ENCODE results near the gene ITM2C.

The ITM2C gene

DNA sequence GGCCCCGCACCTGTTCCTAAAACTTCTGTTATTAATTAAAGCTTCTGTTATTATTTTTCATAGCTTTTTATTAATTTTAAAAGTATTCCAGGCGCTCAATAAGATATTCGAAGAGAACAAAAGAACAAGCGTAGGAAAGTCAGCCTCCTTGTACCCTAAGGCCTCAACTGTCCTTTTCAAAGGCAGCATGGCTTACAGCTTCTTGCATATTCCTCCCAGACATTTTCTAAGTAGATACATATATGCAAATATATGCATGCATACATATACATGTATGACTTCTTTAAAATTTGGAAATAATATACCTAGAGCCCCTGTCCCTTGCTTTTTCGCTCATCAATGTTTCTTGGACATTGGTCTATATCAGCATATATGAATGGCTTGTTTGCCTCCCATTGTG, 48.0 kb downstream of the ITM2C start:
- no peaks in the 10 kb centered on the region for H3K27me3 Mint-ChIP-seq
- H3K4me1 Mint-ChIP-seq (ENCODE audit: low read depth): peaks cover 79% of the 10 kb centered on the region
- no peak overlapping the region for H3K4me3 Mint-ChIP-seq
- no peaks in the 10 kb centered on the region for H3K9me3 Mint-ChIP-seq
- H3K27ac Mint-ChIP-seq: no peak overlapping the region
- H3K36me3 Mint-ChIP-seq (ENCODE audit: low read depth): peaks cover 18% of the 10 kb centered on the region

DNA sequence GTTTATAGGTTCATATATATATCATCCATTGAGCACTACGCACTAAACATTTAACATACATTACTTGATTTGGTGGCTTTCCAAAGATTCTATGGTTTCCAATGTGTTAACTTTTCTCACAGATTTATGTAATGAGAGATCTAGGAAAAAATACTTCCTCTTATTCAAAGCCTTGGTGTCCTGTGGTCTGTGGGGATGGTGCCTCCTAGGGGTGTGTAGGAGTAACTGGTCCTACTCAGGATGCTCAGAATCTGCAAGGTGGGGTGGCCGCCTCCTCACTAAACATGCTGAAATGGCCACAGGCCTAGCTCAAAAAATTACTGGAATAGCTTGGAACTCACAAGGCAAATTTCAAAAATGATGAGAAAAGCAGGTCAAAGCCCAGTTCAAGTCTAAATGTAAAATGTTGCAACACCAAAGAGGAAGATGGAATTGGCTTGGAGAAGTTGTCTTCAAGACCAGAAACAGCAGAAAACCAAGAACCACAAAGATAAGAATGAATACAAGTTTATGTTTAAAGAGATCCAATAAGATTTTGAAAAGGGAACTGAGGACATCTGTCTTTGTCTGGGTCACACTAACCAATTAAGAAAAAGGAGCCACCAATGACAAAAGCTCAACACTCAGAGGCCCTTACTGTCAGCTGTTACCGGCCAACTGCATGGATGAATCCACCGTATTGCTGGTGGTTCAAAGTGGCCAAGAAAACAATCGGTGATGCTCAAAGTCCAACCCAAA, 48.8 kb downstream of the ITM2C start:
- H3K27ac Mint-ChIP-seq: no peak overlapping the region
- H3K4me3 Mint-ChIP-seq: no peak overlapping the region
- no peaks in the 10 kb centered on the region for H3K9me3 Mint-ChIP-seq
- H3K27me3 Mint-ChIP-seq: no peaks in the 10 kb centered on the region
- H3K36me3 Mint-ChIP-seq (ENCODE audit: low read depth): peaks cover 14% of the 10 kb centered on the region
- peaks cover 79% of the 10 kb centered on the region for H3K4me1 Mint-ChIP-seq (ENCODE audit: low read depth)

- Mint-ChIP-seq H3K36me3 (ENCODE audit: low read depth) (peaks cover 8% of the 10 kb centered on the region), H3K4me1 (ENCODE audit: low read depth) (peaks cover 78% of the 10 kb centered on the region), H3K4me3 (no peak overlapping the region), H3K27ac (no peak overlapping the region), H3K27me3 (no peaks in the 10 kb centered on the region), H3K9me3 (no peaks in the 10 kb centered on the region)
These were observed 50.1 kb downstream of the ITM2C start for GRCh38 chr2:230914886-230915285.

DNA sequence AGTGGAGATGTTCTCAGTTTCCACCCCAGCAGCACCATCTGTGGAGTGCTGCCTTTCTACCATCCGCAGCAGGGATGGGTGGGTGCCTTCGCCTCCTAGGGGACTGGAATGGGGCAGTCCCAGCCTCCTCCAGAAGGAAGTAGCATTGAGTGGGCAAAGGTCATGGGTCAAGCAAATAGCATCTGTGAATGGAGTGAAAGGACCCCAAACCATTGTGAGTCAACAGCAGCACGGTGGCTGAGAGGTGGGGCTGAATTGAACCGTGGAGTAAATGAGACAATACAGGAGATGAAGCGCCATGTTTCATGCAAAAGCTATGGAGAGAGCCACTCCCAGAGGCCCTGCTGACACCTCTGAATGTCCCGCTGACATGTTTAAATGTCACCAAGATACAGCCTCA, 50.6 kb downstream of the ITM2C start:
- Mint-ChIP-seq H3K36me3 (ENCODE audit: low read depth) (peaks cover 8% of the 10 kb centered on the region), H3K27me3 (no peaks in the 10 kb centered on the region), H3K9me3 (no peaks in the 10 kb centered on the region), H3K4me1 (ENCODE audit: low read depth) (peaks cover 78% of the 10 kb centered on the region), H3K4me3 (peak overlapping the region; percentile 11), H3K27ac (peak overlapping the region; percentile 47)

DNA sequence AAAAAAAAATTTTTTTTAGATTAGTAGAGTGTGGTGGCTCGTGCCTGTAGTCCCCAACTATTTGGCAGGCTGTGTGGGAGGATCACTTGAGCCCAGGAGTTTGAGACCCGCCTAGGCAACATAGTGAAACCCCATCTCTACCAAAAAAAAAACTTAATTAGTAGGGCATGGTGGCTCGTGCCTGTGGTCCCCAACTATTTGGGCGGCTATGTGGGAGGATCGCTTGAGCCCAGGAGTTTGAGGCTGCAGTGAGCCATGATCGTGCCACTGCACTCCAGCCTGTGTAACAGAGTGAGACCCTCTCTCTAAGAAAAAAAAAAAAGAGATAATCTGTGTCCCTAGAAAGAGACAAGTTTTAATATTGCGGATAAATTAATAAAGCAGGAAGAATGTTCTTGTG, 51.5 kb downstream of the ITM2C start:
- Mint-ChIP-seq H3K27me3 (no peaks in the 10 kb centered on the region), H3K36me3 (ENCODE audit: low read depth) (peaks cover under 1% of the 10 kb centered on the region), H3K4me3 (peak overlapping the region; percentile 45), H3K27ac (peak overlapping the region; percentile 34), H3K4me1 (ENCODE audit: low read depth) (peaks cover 78% of the 10 kb centered on the region), H3K9me3 (no peaks in the 10 kb centered on the region)

DNA sequence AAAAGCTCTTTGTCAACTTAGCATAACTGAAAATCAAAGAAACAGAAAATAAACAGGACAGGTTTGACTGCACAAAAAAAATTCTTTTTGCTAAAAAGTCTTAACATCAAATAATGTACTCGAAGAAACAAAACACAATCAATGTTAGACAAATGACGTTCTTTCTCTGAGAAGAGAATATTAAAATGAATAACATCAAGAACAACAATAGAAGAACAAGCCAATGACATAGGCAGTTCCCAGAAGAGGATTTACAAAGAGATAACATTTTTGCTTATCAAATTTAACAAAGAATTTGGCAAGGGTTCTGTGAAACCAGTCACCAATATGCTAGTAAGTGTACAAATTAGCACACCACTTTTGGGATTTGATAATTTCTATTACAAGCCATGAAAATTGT, 54.5 kb downstream of the ITM2C start:
- Mint-ChIP-seq H3K4me1 (ENCODE audit: low read depth) (peaks cover 94% of the 10 kb centered on the region), H3K27me3 (no peaks in the 10 kb centered on the region), H3K36me3 (ENCODE audit: low read depth) (no peaks in the 10 kb centered on the region), H3K9me3 (no peaks in the 10 kb centered on the region), H3K27ac (peak overlapping the region; percentile 85), H3K4me3 (peak overlapping the region; percentile 33)

DNA sequence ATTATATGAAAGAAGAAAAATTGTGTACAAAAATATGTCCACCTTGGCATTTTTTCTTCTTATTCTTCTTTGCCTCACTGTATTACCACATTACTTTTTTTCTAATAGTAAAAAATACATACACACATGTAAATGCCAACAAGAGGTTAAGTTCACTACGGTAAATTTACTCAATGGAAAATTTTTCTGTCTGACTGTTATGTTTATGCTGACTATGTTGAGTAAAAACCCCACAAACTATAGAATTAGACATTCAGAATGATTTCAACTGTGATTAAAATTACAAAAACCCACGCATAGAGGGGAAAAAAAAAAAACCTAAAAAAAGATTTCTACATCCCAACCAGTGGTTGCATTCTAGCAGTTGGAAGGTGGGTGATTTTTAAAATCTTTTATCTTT, 54.9 kb downstream of the ITM2C start:
- Mint-ChIP-seq H3K4me3 (peak overlapping the region; percentile 58), H3K36me3 (ENCODE audit: low read depth) (no peaks in the 10 kb centered on the region), H3K9me3 (no peaks in the 10 kb centered on the region), H3K27me3 (no peaks in the 10 kb centered on the region), H3K4me1 (ENCODE audit: low read depth) (peaks cover 95% of the 10 kb centered on the region), H3K27ac (peak overlapping the region; percentile 85)

- Mint-ChIP-seq H3K9me3 (no peaks in the 10 kb centered on the region), H3K36me3 (ENCODE audit: low read depth) (no peaks in the 10 kb centered on the region), H3K4me3 (peak overlapping the region; percentile 58), H3K4me1 (ENCODE audit: low read depth) (peaks cover 95% of the 10 kb centered on the region), H3K27me3 (no peaks in the 10 kb centered on the region), H3K27ac (peak overlapping the region; percentile 85)
These were observed 55.4 kb downstream of the ITM2C start for GRCh38 chr2:230920167-230920566.

- Mint-ChIP-seq H3K27ac (no peak overlapping the region), H3K27me3 (no peaks in the 10 kb centered on the region), H3K9me3 (no peaks in the 10 kb centered on the region), H3K4me1 (ENCODE audit: low read depth) (peaks cover 95% of the 10 kb centered on the region), H3K4me3 (no peak overlapping the region), H3K36me3 (ENCODE audit: low read depth) (no peaks in the 10 kb centered on the region)
These were observed 57.3 kb downstream of the ITM2C start for GRCh38 chr2:230921806-230922595.

DNA sequence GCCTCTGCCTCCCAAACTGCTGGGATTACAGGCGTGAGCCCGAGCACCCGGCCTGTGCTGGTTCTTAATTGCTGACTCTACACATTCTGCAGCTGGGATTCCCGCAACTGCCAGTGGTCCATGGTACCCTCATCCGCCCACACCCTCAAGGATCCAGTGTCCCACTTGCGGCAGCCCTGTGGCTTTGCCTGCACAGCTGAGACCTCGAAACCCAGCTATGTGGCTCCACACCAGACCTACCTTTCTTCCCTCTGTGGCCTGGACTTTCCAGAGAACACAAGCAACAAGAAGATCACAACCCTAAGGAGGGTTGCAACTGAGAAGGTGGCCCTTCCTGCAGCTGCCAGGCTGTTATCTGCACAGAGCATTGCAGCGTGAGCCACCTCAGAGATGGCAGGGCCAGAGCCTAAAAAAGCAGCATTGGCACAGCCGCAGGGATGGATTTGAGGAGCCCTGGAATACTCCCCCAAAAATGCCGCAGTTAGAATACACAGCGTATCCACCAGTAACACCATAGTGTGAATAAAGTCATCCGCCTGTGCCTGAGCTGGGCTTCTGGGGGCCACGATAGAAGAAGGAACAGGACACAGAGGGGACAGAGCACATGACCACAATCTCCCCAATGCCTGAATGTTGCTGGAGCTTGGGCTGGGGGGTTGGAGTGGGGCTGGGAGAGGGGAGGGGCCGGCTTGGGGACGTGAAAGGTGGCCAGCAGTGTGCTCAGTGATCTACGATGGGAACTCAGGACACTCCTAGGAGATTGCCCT, 58.4 kb downstream of the ITM2C start:
- Mint-ChIP-seq H3K27me3 (no peaks in the 10 kb centered on the region), H3K4me3 (peak overlapping the region; percentile 62), H3K27ac (peak overlapping the region; percentile 89), H3K9me3 (no peaks in the 10 kb centered on the region), H3K36me3 (ENCODE audit: low read depth) (no peaks in the 10 kb centered on the region), H3K4me1 (ENCODE audit: low read depth) (peaks cover 96% of the 10 kb centered on the region)

- no peaks in the 10 kb centered on the region for H3K36me3 Mint-ChIP-seq (ENCODE audit: low read depth)
- peaks cover 92% of the 10 kb centered on the region for H3K4me1 Mint-ChIP-seq (ENCODE audit: low read depth)
These were observed 59.3 kb downstream of the ITM2C start for GRCh38 chr2:230924092-230924469.

GRCh38 chr2:230924470-230925341, 60.0 kb downstream of the ITM2C start, which contains the start of gene GPR55:
Gene GPR55, minus strand, starts transcription at chr2:230925242. Its CDS starts 14,280 bp downstream, at chr2:230910962.
- H3K4me3 Mint-ChIP-seq: peak within 1 kb of the TSS; percentile 79
- no peaks in the 10 kb centered on the region for H3K27me3 Mint-ChIP-seq
- no peaks in the 10 kb centered on the region for H3K36me3 Mint-ChIP-seq (ENCODE audit: low read depth)
- H3K4me1 Mint-ChIP-seq (ENCODE audit: low read depth): peaks cover 86% of the 10 kb centered on the region
- no peaks in the 10 kb centered on the region for H3K9me3 Mint-ChIP-seq
- H3K27ac Mint-ChIP-seq: peak within 1 kb of the TSS; percentile 89

More at GRCh38 chr2:230924092-230924469, 59.3 kb downstream of the ITM2C start:
- peak overlapping the region; percentile 89 for H3K27ac Mint-ChIP-seq
- H3K4me3 Mint-ChIP-seq: peak overlapping the region; percentile 79
- no peaks in the 10 kb centered on the region for H3K9me3 Mint-ChIP-seq
- no peaks in the 10 kb centered on the region for H3K27me3 Mint-ChIP-seq

- H3K4me1 Mint-ChIP-seq (ENCODE audit: low read depth): peaks cover 79% of the 10 kb centered on the region
- peak overlapping the region; percentile 79 for H3K4me3 Mint-ChIP-seq
- H3K9me3 Mint-ChIP-seq: no peaks in the 10 kb centered on the region
- no peaks in the 10 kb centered on the region for H3K27me3 Mint-ChIP-seq
- peak overlapping the region; percentile 89 for H3K27ac Mint-ChIP-seq
- H3K36me3 Mint-ChIP-seq (ENCODE audit: low read depth): no peaks in the 10 kb centered on the region
These were observed 60.7 kb downstream of the ITM2C start for GRCh38 chr2:230925443-230925878.
